Endothelial cell of umbilical vein (primary cell): ENCODE data around the gene BEAN1.

Experiments
- POLR2A ChIP-seq: IDR thresholded peaks from 2 replicates; pipeline ENCODE4 v1.6.1; 2012; ENCODE audit warnings: low read depth, mild to moderate bottlenecking, control low read depth, low read length
- POLR2AphosphoS5 ChIP-seq: IDR thresholded peaks from 2 replicates; pipeline ENCODE4 v1.6.1; 2012; ENCODE audit warnings: low read depth, mild to moderate bottlenecking, control low read depth, low read length, moderate library complexity; ENCODE audit not compliant: insufficient read depth
- TF ChIP-seq, protein P1 (sequence below), 2 donors: IDR thresholded peaks; 1 replicate in 1 of 2; 2 replicates in 1 of 2; pipeline ENCODE4 v1.5.1; 2011; ENCODE audit warnings: low read length in 2 of 2, mild to moderate bottlenecking in 2 of 2, moderate library complexity in 2 of 2, control low read depth in 1 of 2, inconsistent platforms in 1 of 2, low read depth in 1 of 2; ENCODE audit not compliant: insufficient read depth in 1 of 2; ENCODE audit errors: extremely low read depth in 1 of 2

DNA sequence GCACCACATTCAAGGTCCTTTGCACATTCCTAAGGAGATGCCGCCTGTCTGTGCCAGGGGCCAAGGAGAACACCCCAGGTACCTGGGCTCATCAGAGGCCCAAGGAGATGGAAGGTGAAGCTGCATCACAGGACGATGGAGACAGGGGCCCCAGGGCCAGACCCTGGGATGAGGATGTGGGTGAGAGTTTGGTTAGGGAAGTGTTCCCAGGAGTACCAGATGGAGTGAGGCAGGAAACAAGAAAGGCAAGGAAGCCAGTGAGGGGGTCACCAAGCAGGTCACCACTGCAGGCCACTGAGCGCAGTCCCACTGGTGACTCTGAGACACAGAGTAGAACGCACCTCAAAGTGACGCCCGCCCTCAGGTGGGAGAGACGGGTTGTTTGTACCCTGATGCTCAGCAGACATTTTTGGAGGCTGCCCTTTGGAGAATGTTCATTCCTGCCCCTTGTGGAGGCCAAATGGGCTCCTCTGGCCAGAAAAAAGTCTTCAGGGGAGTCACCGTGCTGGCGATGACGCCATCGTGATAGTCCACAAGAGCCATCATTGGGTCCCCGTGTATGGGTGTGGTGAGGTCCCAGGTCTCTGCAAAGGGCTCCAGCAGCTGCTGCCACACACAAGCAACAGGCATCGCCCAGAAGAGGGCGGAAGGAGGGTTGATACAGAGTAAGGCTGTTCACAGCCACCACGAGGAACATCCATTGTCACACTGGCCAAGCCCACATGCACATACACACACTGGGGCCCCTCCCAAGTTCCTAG, 57.5 kb downstream of the BEAN1 start:
- TF ChIP-seq POLR2A (no peak), POLR2AphosphoS5 (no peak)
- TF ChIP-seq, protein P1, sequence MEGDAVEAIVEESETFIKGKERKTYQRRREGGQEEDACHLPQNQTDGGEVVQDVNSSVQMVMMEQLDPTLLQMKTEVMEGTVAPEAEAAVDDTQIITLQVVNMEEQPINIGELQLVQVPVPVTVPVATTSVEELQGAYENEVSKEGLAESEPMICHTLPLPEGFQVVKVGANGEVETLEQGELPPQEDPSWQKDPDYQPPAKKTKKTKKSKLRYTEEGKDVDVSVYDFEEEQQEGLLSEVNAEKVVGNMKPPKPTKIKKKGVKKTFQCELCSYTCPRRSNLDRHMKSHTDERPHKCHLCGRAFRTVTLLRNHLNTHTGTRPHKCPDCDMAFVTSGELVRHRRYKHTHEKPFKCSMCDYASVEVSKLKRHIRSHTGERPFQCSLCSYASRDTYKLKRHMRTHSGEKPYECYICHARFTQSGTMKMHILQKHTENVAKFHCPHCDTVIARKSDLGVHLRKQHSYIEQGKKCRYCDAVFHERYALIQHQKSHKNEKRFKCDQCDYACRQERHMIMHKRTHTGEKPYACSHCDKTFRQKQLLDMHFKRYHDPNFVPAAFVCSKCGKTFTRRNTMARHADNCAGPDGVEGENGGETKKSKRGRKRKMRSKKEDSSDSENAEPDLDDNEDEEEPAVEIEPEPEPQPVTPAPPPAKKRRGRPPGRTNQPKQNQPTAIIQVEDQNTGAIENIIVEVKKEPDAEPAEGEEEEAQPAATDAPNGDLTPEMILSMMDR (IDR thresholded peaks at IDR 0.05; ENCODE audit: extremely low read depth in 1 of 2, insufficient read depth in 1 of 2, low read depth in 1 of 2, low read length in 2 of 2), result no peak
